K562 (cell line): ENCODE measurements around the gene CLIC1. TPM values are rescaled to one million over a fixed set of nuclear protein-coding genes. Genes with fewer than 3 reads are reported as not detected.

Experiments
- CGGBP1 ChIP-seq: fragments of 250-450 bp; sonication (Bioruptor Pico); IDR thresholded peaks from 2 replicates; pipeline ENCODE4 v1.9.0; 2021; ENCODE audit warnings: mild to moderate bottlenecking
- GABPB1 ChIP-seq: sonication (generic); formaldehyde crosslinking; IDR thresholded peaks from 2 replicates; pipeline ENCODE4 v1.8.0; 2022; ENCODE audit warnings: mild to moderate bottlenecking, missing genetic modification reagents
- HDAC1 ChIP-seq, 2 experiments: fragments of 450-650 bp; IDR thresholded peaks; 2 replicates each; pipeline ENCODE4 v1.6.1; 2016 to 2017; ENCODE audit warnings: inconsistent platforms in 1 of 2, mild to moderate bottlenecking in 1 of 2, moderate library complexity in 1 of 2
- HNRNPL ChIP-seq: fragments of 200-400 bp; formaldehyde crosslinking; IDR thresholded peaks from 2 replicates; pipeline ENCODE4 v1.6.1; 2017; ENCODE audit warnings: low read depth, mild to moderate bottlenecking, low read length
- HSF4 ChIP-seq: fragments of 250-450 bp; sonication (Bioruptor Pico); IDR thresholded peaks from 2 replicates; pipeline ENCODE4 v2.1.2; 2022; ENCODE audit warnings: mild to moderate bottlenecking, moderate library complexity, borderline replicate concordance
- ILF3 ChIP-seq: fragments of 450-650 bp; IDR thresholded peaks from 2 replicates; pipeline ENCODE4 v1.6.1; 2018; ENCODE audit warnings: antibody characterized with exemption, mild to moderate bottlenecking, moderate library complexity, borderline replicate concordance
- MAX ChIP-seq: sonication (generic); formaldehyde crosslinking; IDR thresholded peaks from 2 replicates; pipeline ENCODE4 v1.9.0; 2022; ENCODE audit warnings: mild to moderate bottlenecking, missing genetic modification reagents
- PRMT5 ChIP-seq: sonication (generic); formaldehyde crosslinking; IDR thresholded peaks from 2 replicates; pipeline ENCODE4 v1.5.0; 2020; ENCODE audit warnings: missing genetic modification reagents
- SAP30 ChIP-seq: fragments of 200-600 bp; sonication (generic); IDR thresholded peaks from 2 replicates; pipeline ENCODE4 v1.6.1; 2012; ENCODE audit warnings: borderline replicate concordance, low read depth, mild to moderate bottlenecking, moderate library complexity, low read length, control low read depth, inconsistent platforms; ENCODE audit not compliant: insufficient read depth, poor library complexity, severe bottlenecking
- SREBF2 ChIP-seq: sonication (generic); formaldehyde crosslinking; IDR thresholded peaks from 2 replicates; pipeline ENCODE4 v1.4.0; 2020; ENCODE audit warnings: mild to moderate bottlenecking, missing genetic modification reagents
- TEAD2 ChIP-seq: fragments of 450-650 bp; IDR thresholded peaks from 2 replicates; pipeline ENCODE4 v1.6.1; 2016; ENCODE audit warnings: missing genetic modification characterization, control low read depth, missing compliant biosample characterization
- ZC3H11A ChIP-seq: IDR thresholded peaks from 2 replicates; pipeline ENCODE4 v1.6.1; 2012; ENCODE audit warnings: low read depth, low read length, improper control_type of control experiment
- ZNF655 ChIP-seq: fragments of 250-450 bp; sonication (Bioruptor Pico); IDR thresholded peaks from 2 replicates; pipeline ENCODE4 v1.5.0; 2021
- polyA plus RNA-seq, 8 experiments: library from polyadenylated mRNA; depleted of rRNA in 4 of 8; stranded (reverse) in 5 of 8; unstranded in 3 of 8; fragments of >200 nt; fragmentation: Nextera tagmentation in 2 of 8; fragmentation: Illumina TruSeq in 1 of 8; extraction: Ambion mirVana in 2 of 8; extraction: Trizol in 1 of 8; gene quantifications; 2 replicates each; pipeline versions ENCODE4 v1.2.1 to v1.2.3, GENCODE V29; 2011 to 2014; ENCODE audit warnings: inconsistent platforms in 1 of 8, missing spikeins in 1 of 8
- total RNA-seq, 7 experiments: library from RNA; depleted of rRNA in 6 of 7; stranded (reverse); fragments of >200 nt in 6 of 7; fragmentation: Illumina TruSeq in 2 of 7; extraction: Trizol in 2 of 7; gene quantifications; 2 replicates each; pipeline versions ENCODE4 v1.2.1 to v1.2.3, GENCODE V29; 2011 to 2021; ENCODE audit warnings: low replicate concordance in 1 of 7

Gene CLIC1
- total and polyA plus RNA-seq, 9 of the 15 experiments (the other 6 are each of a cell fraction or from before 2014, with no cell fraction given): 1,267 to 2,419 (median 1,808) TPM

- TF ChIP-seq SAP30 (no peak), ZC3H11A (peak; percentile 66; the same call in 1 of the 2 replicates), PRMT5 (no peak), MAX (peak; percentile 12; the same call in 1 of the 2 replicates), SREBF2 (CRISPR knock-in tag) (no peak), HDAC1 (IDR thresholded peaks at IDR 0.05) (peak in 1 of 2 experiments; percentile 13; a peak in 1 of 4 replicates), HSF4 (CRISPR knock-in tag) (0 out of 2 replicates have a peak, but pooled peaks have one; percentile 37), CGGBP1 (no peak), TEAD2 (no peak), ILF3 (no peak), HNRNPL (no peak), GABPB1 (CRISPR knock-in tag) (0 out of 2 replicates have a peak, but pooled peaks have one; percentile 34), ZNF655 (CRISPR knock-in tag) (no peak)
Measured at GRCh38 chr6:31689249-31690110, 46.9 kb downstream of the CLIC1 start (continued).
